Measurements from ENCODE around the gene MYO18B.

DNA sequence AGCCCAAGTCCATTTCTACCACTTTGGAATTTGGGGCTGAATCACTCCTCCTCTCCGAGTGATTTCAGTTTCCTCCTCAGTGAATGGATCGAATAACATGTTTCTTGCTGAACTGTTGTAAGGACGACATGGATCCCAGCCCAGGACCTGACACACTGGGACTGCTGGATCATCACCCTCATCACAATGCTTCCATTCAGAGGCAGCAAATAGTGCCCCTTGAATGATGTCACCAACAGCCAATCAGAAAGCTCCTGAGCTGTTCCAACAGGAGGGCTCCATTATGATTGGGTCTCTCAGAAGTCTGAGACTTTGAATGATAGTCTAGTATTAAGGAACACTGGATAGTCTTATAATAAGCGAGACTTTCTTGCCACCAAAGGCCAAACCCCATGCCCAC is 158.9 kb downstream of the MYO18B start:
- TF ChIP-seq EP300 (IDR thresholded peaks at IDR 0.05; ENCODE audit: borderline replicate concordance) (no peak), ZBTB7A (IDR thresholded peaks at IDR 0.05; ENCODE audit: low read depth) (no peak), RAD21 (IDR thresholded peaks at IDR 0.05; ENCODE audit: low read depth) (no peak), EGR1 (IDR thresholded peaks at IDR 0.05) (no peak), CREB1 (IDR thresholded peaks at IDR 0.05; ENCODE audit: low read depth) (no peak), YY1 (IDR thresholded peaks at IDR 0.05; ENCODE audit: low read depth) (no peak), CEBPB (IDR thresholded peaks at IDR 0.05) (no peak), TAF1 (IDR thresholded peaks at IDR 0.05; ENCODE audit: low read depth) (no peak), TCF12 (IDR thresholded peaks at IDR 0.05; ENCODE audit: low read depth) (no peak), TEAD4 (IDR thresholded peaks at IDR 0.05) (no peak), FOXM1 (IDR thresholded peaks at IDR 0.05; ENCODE audit: borderline replicate concordance, low read depth) (no peak)
- TF ChIP-seq, protein P1, sequence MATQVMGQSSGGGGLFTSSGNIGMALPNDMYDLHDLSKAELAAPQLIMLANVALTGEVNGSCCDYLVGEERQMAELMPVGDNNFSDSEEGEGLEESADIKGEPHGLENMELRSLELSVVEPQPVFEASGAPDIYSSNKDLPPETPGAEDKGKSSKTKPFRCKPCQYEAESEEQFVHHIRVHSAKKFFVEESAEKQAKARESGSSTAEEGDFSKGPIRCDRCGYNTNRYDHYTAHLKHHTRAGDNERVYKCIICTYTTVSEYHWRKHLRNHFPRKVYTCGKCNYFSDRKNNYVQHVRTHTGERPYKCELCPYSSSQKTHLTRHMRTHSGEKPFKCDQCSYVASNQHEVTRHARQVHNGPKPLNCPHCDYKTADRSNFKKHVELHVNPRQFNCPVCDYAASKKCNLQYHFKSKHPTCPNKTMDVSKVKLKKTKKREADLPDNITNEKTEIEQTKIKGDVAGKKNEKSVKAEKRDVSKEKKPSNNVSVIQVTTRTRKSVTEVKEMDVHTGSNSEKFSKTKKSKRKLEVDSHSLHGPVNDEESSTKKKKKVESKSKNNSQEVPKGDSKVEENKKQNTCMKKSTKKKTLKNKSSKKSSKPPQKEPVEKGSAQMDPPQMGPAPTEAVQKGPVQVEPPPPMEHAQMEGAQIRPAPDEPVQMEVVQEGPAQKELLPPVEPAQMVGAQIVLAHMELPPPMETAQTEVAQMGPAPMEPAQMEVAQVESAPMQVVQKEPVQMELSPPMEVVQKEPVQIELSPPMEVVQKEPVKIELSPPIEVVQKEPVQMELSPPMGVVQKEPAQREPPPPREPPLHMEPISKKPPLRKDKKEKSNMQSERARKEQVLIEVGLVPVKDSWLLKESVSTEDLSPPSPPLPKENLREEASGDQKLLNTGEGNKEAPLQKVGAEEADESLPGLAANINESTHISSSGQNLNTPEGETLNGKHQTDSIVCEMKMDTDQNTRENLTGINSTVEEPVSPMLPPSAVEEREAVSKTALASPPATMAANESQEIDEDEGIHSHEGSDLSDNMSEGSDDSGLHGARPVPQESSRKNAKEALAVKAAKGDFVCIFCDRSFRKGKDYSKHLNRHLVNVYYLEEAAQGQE (IDR thresholded peaks at IDR 0.05; ENCODE audit: low read depth), result no peak
- TF ChIP-seq, protein P2, sequence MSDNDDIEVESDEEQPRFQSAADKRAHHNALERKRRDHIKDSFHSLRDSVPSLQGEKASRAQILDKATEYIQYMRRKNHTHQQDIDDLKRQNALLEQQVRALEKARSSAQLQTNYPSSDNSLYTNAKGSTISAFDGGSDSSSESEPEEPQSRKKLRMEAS (IDR thresholded peaks at IDR 0.05), result no peak
